Right atrium auricular region (tissue), 2 donors: ENCODE results near the gene SIL1. TPM values are rescaled to one million over a fixed set of nuclear protein-coding genes. Genes with fewer than 3 reads are reported as not detected.
A peak's percentile ranks its signal among the peaks of the same experiment; 100 is the strongest.
"Not testable (repeated sequence)": the region's sequence is repeated elsewhere in the genome, so short reads cannot be mapped to it uniquely, and the experiment has no call there.

ENCODE experiments used
- DNase-seq: peaks from one replicate; pipeline ENCODE4 v3.0.0-alpha.2; 2019; ENCODE audit warnings: low spot score
- H3K27ac ChIP-seq, 2 donors: fragments of 200-600 bp; sonication (generic); 1 replicate in 1 of 2; 2 replicates in 1 of 2; pipeline ENCODE4 v1.5.1; 2016 to 2019
- H3K27me3 ChIP-seq, 2 donors: fragments of 200-600 bp; sonication (generic); one replicate each; pipeline versions ENCODE4 v1.5.1 to v1.6.0; 2017 to 2019
- H3K36me3 ChIP-seq: fragments of 200-600 bp; sonication (generic); one replicate; pipeline ENCODE4 v1.5.1; 2016
- H3K4me1 ChIP-seq, 2 donors: fragments of 200-600 bp; sonication (generic); one replicate each; pipeline versions ENCODE4 v1.5.1 to v1.6.0; 2017 to 2019
- H3K4me3 ChIP-seq, 2 donors: fragments of 200-600 bp; sonication (generic); 1 replicate in 1 of 2; 2 replicates in 1 of 2; pipeline ENCODE4 v1.5.1; 2017 to 2019; ENCODE audit warnings: mild to moderate bottlenecking in 1 of 2, moderate library complexity in 1 of 2
- H3K9me3 ChIP-seq, 2 donors: fragments of 200-600 bp; sonication (generic); one replicate each; pipeline ENCODE4 v1.5.1; 2019
- total RNA-seq, 2 donors: library from RNA; depleted of rRNA; stranded (reverse); fragments of >200 nt; gene quantifications; one replicate each; pipeline ENCODE4 v1.1.0, GENCODE V29; 2016
- TF ChIP-seq, protein P1 (sequence below), 2 donors: fragments of 200-600 bp; sonication (generic); IDR thresholded peaks; one replicate each; pipeline ENCODE4 v1.5.1; 2019; ENCODE audit warnings: antibody characterized with exemption in 2 of 2

SIL1 gene
- total RNA-seq, 2 donors from 2014 or later = 32.7 to 41.3 TPM

DNA sequence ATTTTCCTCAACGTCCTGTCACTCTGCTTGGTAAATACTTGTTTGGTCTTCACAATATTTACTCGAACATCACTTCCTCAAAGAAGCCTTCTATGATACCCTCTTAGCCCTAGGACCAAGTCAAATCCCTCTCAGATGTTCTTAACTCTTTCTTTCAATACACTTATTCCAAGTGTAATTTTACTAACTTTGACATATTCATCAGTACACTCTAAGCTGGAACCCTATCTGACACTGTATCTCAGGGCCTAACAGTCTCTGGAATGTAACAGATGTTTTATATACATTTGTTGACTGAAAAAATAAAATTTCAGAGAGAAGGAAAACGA is 19.6 kb downstream of the SIL1 start:
- H3K27ac ChIP-seq = peak overlapping the region; percentile 66 to 77
- H3K27me3 ChIP-seq = no peaks in the 10 kb centered on the region
- no peak for DNase-seq
- H3K9me3 ChIP-seq = no peaks in the 10 kb centered on the region
- H3K36me3 ChIP-seq = no peaks in the 10 kb centered on the region
- peaks cover 0 to 61% of the 10 kb centered on the region in 2 donors for H3K4me1 ChIP-seq
- H3K4me3 ChIP-seq = no peak overlapping the region
- TF ChIP-seq, protein P1, sequence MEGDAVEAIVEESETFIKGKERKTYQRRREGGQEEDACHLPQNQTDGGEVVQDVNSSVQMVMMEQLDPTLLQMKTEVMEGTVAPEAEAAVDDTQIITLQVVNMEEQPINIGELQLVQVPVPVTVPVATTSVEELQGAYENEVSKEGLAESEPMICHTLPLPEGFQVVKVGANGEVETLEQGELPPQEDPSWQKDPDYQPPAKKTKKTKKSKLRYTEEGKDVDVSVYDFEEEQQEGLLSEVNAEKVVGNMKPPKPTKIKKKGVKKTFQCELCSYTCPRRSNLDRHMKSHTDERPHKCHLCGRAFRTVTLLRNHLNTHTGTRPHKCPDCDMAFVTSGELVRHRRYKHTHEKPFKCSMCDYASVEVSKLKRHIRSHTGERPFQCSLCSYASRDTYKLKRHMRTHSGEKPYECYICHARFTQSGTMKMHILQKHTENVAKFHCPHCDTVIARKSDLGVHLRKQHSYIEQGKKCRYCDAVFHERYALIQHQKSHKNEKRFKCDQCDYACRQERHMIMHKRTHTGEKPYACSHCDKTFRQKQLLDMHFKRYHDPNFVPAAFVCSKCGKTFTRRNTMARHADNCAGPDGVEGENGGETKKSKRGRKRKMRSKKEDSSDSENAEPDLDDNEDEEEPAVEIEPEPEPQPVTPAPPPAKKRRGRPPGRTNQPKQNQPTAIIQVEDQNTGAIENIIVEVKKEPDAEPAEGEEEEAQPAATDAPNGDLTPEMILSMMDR (IDR thresholded peaks at IDR 0.05) = no peak

DNA sequence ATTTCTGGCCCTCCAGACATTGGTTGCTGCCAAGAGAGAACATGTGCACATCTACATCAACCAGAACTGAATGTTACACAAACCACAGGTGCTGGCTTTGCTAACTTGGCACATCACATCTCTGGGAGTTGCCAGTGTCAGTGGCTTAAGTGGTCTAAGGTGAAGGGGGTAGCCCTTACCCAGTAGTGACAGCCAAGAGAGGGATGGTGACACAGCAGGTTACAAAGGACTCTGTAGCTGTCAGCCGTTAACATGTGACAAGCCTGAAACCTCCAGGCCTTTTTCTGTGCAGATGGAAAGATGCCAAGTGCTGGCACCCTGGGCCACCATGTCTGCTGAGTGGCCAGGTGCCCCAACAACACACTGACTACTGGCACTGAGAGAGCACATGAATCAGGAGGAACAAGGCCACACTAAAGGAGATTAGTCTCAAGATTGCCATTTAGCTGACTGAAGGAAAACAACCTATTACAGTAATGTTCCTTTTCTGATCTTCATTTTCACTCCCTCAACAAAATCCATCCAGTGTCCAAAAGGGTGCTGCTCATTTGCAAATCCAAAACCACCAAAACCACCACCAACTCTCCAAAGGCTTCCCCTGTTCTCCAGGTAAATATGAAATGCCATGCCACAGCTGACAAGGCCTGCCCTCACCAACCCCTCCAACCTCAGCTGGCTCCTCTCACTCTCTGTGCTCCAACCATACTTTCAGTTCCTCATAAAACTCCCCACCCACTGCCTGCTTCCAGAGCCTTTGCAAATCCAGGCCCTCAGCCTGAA is 20.2 kb downstream of the SIL1 start:
- no peak overlapping the region for H3K4me3 ChIP-seq
- peak overlapping the region; percentile 66 to 77 for H3K27ac ChIP-seq
- H3K27me3 ChIP-seq = no peaks in the 10 kb centered on the region
- H3K36me3 ChIP-seq = no peaks in the 10 kb centered on the region
- H3K4me1 ChIP-seq = peaks cover 0 to 60% of the 10 kb centered on the region in 2 donors
- no peak for DNase-seq
- TF ChIP-seq, protein P1 (IDR thresholded peaks at IDR 0.05) = no peak
- no peaks in the 10 kb centered on the region for H3K9me3 ChIP-seq

DNA sequence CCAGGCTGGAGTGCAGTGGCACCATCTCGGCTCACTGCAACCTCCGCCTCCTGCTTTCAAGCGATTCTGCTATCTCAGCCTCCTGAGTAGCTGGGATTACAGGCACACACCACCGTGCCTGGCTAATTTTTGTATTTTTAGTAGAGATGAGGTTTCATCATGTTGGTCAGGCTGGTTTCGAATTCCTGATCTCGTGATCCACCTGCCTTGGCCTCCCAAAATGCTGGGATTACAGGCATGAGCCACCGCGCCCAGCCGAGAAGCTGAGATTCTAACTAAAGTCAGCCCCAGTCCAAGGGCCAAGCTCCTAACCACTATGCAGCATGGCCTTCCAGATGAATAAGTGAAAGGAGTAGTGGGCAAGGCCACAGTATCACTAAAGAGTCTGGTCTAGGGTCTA is 20.9 kb downstream of the SIL1 start:
- DNase-seq, H3K4me3 ChIP-seq, H3K27me3 ChIP-seq, H3K36me3 ChIP-seq, H3K9me3 ChIP-seq: not testable (repeated sequence)
- H3K4me1 ChIP-seq = peaks cover 0 to 53% of the 10 kb centered on the region in 2 donors
- peak overlapping the region; percentile 66 to 77 for H3K27ac ChIP-seq

DNA sequence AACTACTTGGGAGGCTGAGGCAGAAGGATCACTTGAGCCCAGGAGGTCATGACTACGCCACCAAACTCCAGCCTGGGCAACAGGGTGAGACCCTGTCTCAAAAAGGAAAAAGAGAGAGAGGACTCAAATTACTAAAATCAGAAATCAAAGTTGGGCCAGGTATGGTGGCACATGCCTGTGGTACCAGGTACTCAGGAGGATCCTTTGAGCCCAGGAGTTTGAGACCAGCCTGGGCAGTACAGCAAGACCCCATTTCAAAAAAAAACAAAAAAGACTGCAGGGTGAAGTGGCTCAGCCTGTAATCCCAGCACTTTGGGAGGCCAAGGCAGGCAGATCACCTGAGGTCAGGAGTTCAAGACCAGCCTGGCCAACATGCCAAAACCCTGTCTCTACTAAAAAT is 23.8 kb downstream of the SIL1 start:
- H3K27me3 ChIP-seq, H3K27ac ChIP-seq, H3K36me3 ChIP-seq, DNase-seq, H3K4me3 ChIP-seq: not testable (repeated sequence)
- H3K9me3 ChIP-seq = peaks cover 0 to 12% of the 10 kb centered on the region in 2 donors
- H3K4me1 ChIP-seq = peaks cover 0 to 24% of the 10 kb centered on the region in 2 donors

DNA sequence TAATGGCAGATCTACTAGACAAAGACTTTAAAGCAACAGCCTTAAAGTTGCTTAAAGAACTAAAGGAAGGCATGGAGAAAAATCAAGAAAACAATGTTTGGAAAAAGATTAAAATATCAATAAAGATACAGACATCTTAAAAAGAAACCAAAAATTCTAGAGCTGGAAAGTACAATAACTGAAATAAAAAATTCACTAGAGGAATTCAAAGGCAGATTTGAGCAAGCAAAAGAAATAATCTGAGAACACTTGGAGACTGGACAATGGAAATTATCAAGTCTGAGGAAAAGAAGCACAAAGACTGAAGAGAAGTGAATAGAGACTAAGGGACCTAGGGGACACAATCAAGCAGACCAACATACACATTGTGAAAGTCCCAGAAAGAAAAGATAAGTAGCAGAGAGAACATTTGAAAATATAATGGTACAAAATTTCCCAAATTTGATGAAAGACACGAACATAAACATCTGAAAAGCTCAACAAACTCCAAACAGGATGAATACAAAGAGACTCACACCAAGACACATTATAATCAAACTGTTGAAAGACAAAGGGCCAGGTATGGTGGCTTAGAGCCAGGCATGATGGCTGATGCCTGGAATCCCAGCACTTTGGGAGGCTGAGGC is 26.3 kb downstream of the SIL1 start:
- Histone ChIP-seq H3K4me1 (no peaks in the 10 kb centered on the region), H3K36me3 (no peaks in the 10 kb centered on the region), H3K4me3 (no peak overlapping the region), H3K9me3 (peaks cover 0 to 12% of the 10 kb centered on the region in 2 donors), H3K27ac (no peak overlapping the region), H3K27me3 (no peaks in the 10 kb centered on the region)
- DNase-seq = no peak
- TF ChIP-seq, protein P1 (IDR thresholded peaks at IDR 0.05) = no peak

DNA sequence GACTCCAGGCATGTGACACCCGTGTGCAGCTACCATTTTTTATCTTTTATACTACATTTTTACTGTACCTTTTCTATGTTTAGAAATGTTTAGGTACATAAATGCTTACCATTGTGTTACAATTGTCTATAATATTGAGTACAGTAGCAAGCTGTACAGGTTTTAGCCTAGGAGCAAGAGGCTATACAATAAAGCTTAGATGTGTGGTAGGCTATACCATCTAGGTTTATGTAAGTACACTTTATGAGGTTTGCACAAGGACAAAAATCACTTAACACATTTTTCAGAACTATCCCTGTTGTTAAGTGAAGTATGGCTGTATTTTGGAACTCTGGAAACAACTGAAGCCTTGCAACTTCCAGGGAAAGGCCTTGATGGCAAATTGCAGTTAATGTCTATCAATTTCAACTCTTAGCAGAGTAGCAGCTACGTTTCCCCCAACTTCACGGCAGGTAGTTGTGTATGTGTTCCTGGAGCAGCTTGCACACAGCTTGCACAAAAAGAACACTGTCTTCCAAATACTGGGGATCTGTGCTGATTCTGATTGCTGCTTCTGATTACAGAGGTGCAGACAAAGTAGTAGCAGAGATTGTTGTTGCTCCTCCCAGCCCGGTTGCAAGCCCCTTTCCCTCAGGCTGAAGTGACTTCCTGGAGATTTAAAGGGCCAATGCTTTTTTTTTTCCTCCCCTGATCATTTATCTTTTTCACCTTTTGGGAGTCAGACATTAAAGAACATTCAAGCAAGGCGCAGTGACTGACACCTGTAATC is 30.0 kb downstream of the SIL1 start:
- TF ChIP-seq, protein P1 (IDR thresholded peaks at IDR 0.05) = no peak
- H3K36me3 ChIP-seq = no peaks in the 10 kb centered on the region

More for the DNA sequence above, 30.0 kb downstream of the SIL1 start:
- no peak overlapping the region for H3K4me3 ChIP-seq
- H3K27me3 ChIP-seq = no peaks in the 10 kb centered on the region
- DNase-seq = no peak
- H3K4me1 ChIP-seq = no peaks in the 10 kb centered on the region
- no peak overlapping the region for H3K27ac ChIP-seq
- H3K9me3 ChIP-seq = peaks cover 0 to 12% of the 10 kb centered on the region in 2 donors
